Measurements from ENCODE around the gene MDH1B. TPM values are rescaled to one million over a fixed set of nuclear protein-coding genes. Genes with fewer than 3 reads are reported as not detected.

Gene MDH1B
- total RNA-seq, 1 experiment from 2014 or later, result 0.77 TPM

GRCh38 chr2:206774871-206775270 is 9.7 kb upstream of the MDH1B start:
- POLR2A ChIA-PET, result interaction anchor here (1.6 kb wide), 1 partner anchor 10 kb away, joined by 9 read pairs; the partner anchor contains the start of genes FASTKD2 and MDH1B
- H3K36me3 Mint-ChIP-seq (ENCODE audit: insufficient read depth, unreplicated experiment), result peaks cover 90% of the 10 kb centered on the region
- no peak overlapping the region for H3K4me3 Mint-ChIP-seq (ENCODE audit: unreplicated experiment)

GRCh38 chr2:206766057-206766930 is 1.2 kb upstream of the MDH1B start:
- H3K27me3 Mint-ChIP-seq (ENCODE audit: insufficient read depth, unreplicated experiment), result no peaks in the 10 kb centered on the region
- H3K4me1 Mint-ChIP-seq (ENCODE audit: insufficient read depth, unreplicated experiment), result peaks cover 25% of the 10 kb centered on the region
- intact Hi-C loops (cut with micrococcal nuclease), result loop anchor here (5.0 kb wide), 2 partner anchors 74 to 209 kb away; no protein-coding TSS in a partner anchor
- peak overlapping the region; percentile 97 for H3K27ac Mint-ChIP-seq (ENCODE audit: low read depth, unreplicated experiment)
- peak overlapping the region; percentile 85 for H3K4me3 Mint-ChIP-seq (ENCODE audit: unreplicated experiment)
- no peaks in the 10 kb centered on the region for H3K9me3 Mint-ChIP-seq (ENCODE audit: unreplicated experiment)
- no peak for TF ChIP-seq CTCF (IDR thresholded peaks at IDR 0.05; ENCODE audit: unreplicated experiment)
- H3K36me3 Mint-ChIP-seq (ENCODE audit: insufficient read depth, unreplicated experiment), result peaks cover 37% of the 10 kb centered on the region
- no peak for DNase-seq (ENCODE audit: unreplicated experiment)
- no TSS peak for BruUV-seq (replicated peaks)
- CTCF ChIA-PET, result interaction anchor here (0.5 to 11.2 kb wide), 6 partner anchors 15 to 296 kb away, joined by 3 to 124 read pairs (median 4); no protein-coding TSS in a partner anchor
- POLR2A ChIA-PET, result interaction anchor here (0.6 to 2.0 kb wide), 6 partner anchors 8 to 483 kb away, joined by 3 to 9 read pairs (median 4); no protein-coding TSS in a partner anchor

More at GRCh38 chr2:206774871-206775270, 9.7 kb upstream of the MDH1B start:
- no peak for TF ChIP-seq CTCF (IDR thresholded peaks at IDR 0.05; ENCODE audit: unreplicated experiment)
- BruUV-seq (replicated peaks), result no TSS peak
- H3K27ac Mint-ChIP-seq (ENCODE audit: low read depth, unreplicated experiment), result no peak overlapping the region
- intact Hi-C loops (cut with micrococcal nuclease), result no loop called here
- CTCF ChIA-PET, result interaction anchor here (0.5 to 11.2 kb wide), 3 partner anchors 7 to 22 kb away, joined by 3 to 124 read pairs (median 4); partner anchors contain the start of genes FASTKD2 and MDH1B
- H3K4me1 Mint-ChIP-seq (ENCODE audit: insufficient read depth, unreplicated experiment), result no peaks in the 10 kb centered on the region
- no peaks in the 10 kb centered on the region for H3K27me3 Mint-ChIP-seq (ENCODE audit: insufficient read depth, unreplicated experiment)
- no peak for DNase-seq (ENCODE audit: unreplicated experiment)
- H3K9me3 Mint-ChIP-seq (ENCODE audit: unreplicated experiment), result no peaks in the 10 kb centered on the region

DNA sequence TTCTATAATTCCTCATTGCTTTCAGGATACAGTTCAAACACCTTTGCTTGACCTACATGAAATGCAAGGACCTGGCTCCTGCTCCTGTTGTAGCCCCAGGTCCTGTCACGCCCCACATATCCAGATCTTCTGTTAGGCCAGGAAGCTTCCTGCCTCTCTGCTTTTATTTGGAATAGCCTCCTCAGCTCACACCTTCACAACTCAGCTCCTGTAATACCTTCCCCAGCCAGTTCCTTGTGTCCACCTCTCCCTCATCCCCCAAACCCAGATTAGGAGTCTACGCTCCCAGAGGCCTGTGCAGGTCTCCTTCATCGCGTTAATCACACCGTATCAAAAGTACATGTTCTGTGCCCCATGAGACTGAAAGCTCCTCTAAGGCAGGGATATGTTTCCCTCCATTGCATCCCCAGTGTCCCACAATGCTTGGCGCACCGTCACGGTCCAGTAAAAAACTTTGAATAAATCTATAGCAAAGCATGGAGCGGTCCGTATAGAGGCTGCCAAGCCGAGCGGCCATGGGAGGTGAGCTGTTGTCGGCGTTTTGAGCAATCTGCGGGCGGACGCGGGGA is 371 bp downstream of the MDH1B start:
- H3K9me3 Mint-ChIP-seq (ENCODE audit: unreplicated experiment), result no peaks in the 10 kb centered on the region
- H3K36me3 Mint-ChIP-seq (ENCODE audit: insufficient read depth, unreplicated experiment), result peaks cover 22% of the 10 kb centered on the region
- peak overlapping the region; percentile 97 for H3K27ac Mint-ChIP-seq (ENCODE audit: low read depth, unreplicated experiment)
- DNase-seq (ENCODE audit: unreplicated experiment), result no peak
- intact Hi-C loops (cut with micrococcal nuclease), result loop anchor here (5.0 kb wide), 2 partner anchors 72 to 207 kb away; no protein-coding TSS in a partner anchor
- H3K4me3 Mint-ChIP-seq (ENCODE audit: unreplicated experiment), result peak overlapping the region; percentile 85
- H3K27me3 Mint-ChIP-seq (ENCODE audit: insufficient read depth, unreplicated experiment), result no peaks in the 10 kb centered on the region
- CTCF ChIA-PET, result interaction anchor here (0.6 to 11.2 kb wide), 7 partner anchors 10 to 826 kb away, joined by 3 to 124 read pairs (median 4); no protein-coding TSS in a partner anchor
- POLR2A ChIA-PET, result interaction anchor here (0.5 to 2.0 kb wide), 14 partner anchors 9 to 740 kb away, joined by 3 to 9 read pairs (median 3); partner anchors contain the start of genes INO80D and KLF7
- BruUV-seq (replicated peaks), result no TSS peak
- no peak for TF ChIP-seq CTCF (IDR thresholded peaks at IDR 0.05; ENCODE audit: unreplicated experiment)
- H3K4me1 Mint-ChIP-seq (ENCODE audit: insufficient read depth, unreplicated experiment), result peaks cover 25% of the 10 kb centered on the region

- no peak for TF ChIP-seq CTCF (IDR thresholded peaks at IDR 0.05; ENCODE audit: unreplicated experiment)
- POLR2A ChIA-PET, result interaction anchor here (0.6 kb wide), 1 partner anchor 79 kb away, joined by 4 read pairs; no protein-coding TSS in a partner anchor
- intact Hi-C loops (cut with micrococcal nuclease), result no loop called here
- peaks cover 5% of the 10 kb centered on the region for H3K27me3 Mint-ChIP-seq (ENCODE audit: insufficient read depth, unreplicated experiment)
- BruUV-seq (replicated peaks), result no TSS peak
- H3K36me3 Mint-ChIP-seq (ENCODE audit: insufficient read depth, unreplicated experiment), result no peaks in the 10 kb centered on the region
- CTCF ChIA-PET, result interaction anchor here (0.7 kb wide), 1 partner anchor 22 kb away, joined by 5 read pairs; no protein-coding TSS in a partner anchor
- H3K4me3 Mint-ChIP-seq (ENCODE audit: unreplicated experiment), result no peak overlapping the region
- DNase-seq (ENCODE audit: unreplicated experiment), result no peak
- no peak overlapping the region for H3K27ac Mint-ChIP-seq (ENCODE audit: low read depth, unreplicated experiment)
- no peaks in the 10 kb centered on the region for H3K9me3 Mint-ChIP-seq (ENCODE audit: unreplicated experiment)
- no peaks in the 10 kb centered on the region for H3K4me1 Mint-ChIP-seq (ENCODE audit: insufficient read depth, unreplicated experiment)
Observed at GRCh38 chr2:206756816-206757215, 8.3 kb downstream of the MDH1B start.

Data from MCF 10A (cell line).